ENCODE results near the gene JAG1.

Gene JAG1

DNA sequence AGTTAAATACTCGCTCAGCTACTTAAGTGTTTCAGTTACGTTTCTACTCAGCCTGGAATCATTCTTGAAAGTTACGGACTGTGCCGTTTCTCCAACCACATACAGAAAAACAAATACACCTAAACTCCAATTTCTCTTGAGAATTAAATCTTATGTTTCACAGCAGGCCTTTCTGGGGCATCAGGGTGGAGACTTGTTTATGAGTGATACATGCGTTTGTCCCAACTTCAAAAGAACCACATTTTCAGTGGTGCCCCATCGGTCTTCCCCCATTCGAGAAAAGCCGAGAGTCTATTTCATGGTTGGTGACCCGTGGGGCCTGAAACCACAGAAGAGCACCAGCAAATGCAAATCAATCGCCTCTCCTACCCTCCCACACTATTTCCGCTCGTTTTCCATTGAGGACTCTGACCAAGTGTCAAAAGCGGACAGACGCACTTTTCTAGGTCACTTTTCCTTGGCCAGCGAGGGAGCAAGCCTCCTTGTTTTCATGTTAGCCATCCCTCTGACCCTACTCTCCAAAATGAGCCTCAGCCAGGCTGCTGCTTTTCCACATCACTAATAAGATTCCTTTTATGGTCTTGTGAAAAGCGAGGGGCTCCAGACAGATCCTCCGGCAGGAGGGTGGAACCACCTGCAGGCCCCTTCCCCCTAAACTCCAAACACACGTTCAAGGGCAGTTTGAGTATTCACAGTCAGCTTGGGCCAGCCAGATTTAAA, 3.1 kb downstream of the JAG1 start:
- no peak for DNase-seq (ENCODE audit: extremely low spot score, insufficient read length, low read depth)
- FAIRE-seq = peak; percentile 93

DNA sequence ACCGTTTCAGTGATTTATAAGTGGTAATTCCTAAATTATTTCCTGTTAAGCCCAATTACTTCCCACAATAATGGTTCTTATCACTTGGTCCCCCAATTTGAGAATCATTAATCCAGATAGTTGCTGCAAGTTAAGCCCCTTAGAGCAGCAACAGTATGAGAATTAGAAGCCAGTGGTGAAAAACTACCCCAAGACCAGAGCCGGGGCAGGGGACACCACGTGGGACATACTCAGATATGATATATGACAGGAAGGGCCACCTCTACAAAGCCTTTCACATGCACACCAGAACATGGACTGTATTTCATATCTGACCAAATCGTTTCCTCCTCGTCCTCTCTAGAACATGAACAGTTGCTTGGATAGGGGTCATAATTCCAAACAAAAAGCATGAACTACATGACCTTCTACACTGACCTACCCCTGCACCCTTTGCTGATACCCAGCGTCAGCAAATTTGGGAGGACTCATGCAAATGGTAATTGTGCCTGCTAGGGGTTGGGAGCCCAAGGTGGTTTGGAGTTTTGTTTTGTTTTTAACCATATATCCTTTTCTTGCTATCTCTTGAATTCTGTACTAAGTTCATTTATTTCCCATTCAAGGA, 3.9 kb downstream of the JAG1 start:
- FAIRE-seq (no peak), DNase-seq (ENCODE audit: extremely low spot score, insufficient read length, low read depth) (no peak)

DNA sequence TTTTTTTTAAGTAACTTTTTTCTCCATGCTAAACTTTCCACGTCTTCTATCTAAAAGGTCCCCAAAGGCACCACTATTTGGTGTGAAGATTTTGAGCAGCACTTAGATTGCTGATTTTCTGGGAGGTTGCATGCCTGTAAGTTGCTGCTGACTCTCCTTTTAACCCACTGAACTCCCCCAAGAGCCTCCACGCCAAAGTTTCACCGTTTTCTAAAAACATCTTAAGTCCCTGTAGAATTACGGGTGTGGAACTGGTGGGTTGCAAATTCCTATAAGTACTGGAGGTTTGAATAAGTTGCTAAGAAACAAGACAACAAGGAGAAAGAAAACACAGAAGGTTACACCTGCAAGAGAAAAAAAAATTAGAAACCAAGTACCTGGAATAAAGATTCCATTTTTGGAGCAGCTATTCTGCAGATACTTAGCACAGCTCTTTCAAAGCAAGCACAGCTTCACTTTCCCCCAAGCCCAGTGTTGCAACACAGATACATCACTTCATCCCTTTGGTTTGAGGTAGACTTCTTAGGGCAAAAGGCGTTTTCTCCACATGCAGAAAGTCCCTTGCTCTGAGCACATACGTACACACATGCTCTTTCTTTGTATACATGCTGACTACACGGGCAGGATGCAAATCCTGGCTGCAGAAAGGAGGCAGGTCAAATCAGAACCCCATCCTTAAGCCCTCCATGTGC, 5.0 kb downstream of the JAG1 start:
- FAIRE-seq = no peak
- no peak for DNase-seq (ENCODE audit: extremely low spot score, insufficient read length, low read depth)

DNA sequence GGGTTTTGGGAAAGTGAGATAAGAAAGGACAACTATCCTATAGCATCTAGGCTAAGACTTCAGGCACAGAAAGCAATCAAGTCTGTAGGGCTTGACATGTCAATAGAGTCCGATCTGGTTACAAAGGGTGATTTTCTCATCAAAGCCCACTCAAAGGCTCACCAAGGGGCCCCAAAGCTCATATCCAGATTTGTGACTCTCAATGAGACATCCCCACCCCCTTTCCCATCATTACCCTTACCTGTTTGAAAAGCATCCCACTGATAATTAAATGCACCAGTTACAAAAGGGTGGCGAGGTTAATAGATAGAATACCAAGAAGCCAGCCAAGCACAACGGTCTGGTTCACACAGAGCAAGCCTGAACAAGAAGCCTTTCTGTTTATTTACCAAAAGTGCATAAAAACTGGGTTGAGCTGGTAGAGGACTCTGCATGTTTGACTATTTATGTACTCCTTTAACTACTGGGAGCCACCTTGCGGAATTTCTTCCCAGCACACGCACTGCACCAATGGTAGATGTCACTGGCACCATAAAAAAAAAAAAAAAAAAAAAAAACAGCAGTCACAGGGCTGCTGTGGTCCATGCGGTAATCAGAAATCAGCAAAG, 6.1 kb downstream of the JAG1 start:
- DNase-seq (ENCODE audit: extremely low spot score, insufficient read length, low read depth) (no peak), FAIRE-seq (no peak)

DNA sequence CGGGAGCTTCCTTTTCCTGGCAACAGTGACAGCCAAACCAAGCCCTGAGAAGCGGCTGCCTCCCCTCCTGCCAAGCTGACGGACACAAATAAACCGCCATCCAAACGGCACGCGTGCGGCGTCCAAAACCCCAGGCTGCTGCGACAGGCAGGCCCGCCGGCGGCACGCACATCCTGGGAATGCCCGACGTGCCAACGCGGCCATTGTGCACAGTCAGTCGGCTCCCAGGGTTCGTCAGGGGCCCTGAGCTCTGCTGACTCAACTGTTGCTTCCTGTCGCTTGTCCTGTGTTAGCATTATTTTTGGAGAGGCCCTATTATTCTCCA, 6.8 kb downstream of the JAG1 start:
- DNase-seq (ENCODE audit: extremely low spot score, insufficient read length, low read depth) (no peak), FAIRE-seq (no peak)

DNA sequence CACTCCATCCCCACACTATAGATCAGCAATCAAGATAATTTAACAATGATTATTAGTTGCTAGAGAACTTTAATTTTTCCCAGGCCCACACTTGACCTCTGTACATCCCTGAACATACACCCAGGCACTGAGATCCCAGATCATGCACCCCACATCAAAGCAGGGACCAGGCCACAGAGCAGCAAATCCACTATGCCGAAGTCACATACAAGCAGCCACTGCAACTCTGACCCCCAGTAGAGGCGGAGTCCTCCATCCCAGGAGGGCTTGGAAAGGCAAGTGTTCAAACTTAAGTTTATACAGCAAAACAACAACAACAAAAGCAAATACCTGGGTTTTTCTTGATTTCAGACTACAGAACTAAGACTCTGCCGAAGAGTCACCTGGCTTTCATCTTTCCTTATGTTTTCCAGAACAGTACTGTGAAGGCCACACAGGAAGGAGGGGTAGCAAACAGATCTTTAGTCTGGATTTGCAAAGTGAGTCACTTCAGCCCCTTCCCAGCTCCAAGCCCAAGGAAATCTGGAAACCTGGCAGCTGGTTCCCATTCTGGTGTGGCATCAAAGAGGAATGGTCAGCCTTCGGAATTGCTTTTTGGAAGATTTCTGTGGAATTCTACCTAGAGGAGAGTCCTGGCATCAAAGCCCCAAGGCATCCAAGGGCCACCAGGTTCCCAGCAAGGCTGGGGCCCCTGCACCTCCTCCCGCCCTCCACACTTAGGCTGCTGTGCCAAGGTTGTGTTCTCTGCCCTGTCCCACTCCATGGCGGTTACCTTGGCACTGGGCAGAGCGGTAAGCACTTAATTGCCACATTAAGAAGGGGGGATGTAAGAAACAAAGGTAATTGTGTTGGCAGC, 7.3 kb downstream of the JAG1 start:
- no peak for FAIRE-seq
- no peak for DNase-seq (ENCODE audit: extremely low spot score, insufficient read length, low read depth)

DNA sequence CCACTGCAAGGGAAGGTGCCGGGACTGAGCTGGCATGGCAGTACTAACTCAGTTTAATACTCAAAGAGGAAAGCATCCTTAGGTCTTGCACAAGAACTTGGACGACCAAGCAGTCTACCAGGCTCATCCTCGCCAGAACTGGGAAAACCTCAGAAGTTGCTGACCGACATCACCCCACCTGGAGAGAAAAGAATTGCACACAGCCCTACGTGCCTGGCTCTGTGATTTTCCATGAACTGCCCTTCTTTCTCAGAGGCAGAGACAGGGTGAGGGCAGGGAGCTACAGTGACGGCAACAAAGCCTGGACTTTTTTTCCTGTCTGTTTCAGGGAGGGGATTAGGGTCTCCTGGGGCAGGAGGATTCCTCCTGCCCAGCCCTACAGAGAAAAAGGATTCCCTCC, 8.0 kb downstream of the JAG1 start:
- FAIRE-seq = no peak
- DNase-seq (ENCODE audit: extremely low spot score, insufficient read length, low read depth) = no peak

DNA sequence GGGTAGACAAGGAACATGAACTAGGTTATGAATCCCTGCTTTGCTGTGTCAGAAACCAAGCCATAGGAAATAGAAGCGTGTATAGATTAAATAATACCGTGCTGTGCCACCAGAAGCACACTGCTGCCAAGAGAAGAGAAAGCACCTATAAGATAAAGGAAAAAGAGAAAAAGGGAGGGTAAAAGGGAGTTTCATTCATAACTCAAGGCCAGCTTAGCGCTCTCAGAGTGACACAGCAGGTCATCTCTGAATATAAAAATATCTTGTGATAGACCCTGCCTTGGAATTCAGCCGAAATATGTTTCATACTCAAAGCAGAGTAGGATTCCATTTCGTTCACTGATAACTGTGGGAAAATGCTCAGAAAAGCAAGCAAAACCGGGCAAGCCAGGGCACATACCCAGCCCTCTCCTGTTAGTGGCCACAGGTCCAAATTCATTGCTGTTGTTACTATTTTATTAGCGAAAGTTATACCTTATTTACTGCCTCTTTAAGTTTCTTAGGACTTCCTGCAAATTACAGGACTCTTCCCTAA, 8.7 kb downstream of the JAG1 start:
- DNase-seq (ENCODE audit: extremely low spot score, insufficient read length, low read depth) = no peak
- FAIRE-seq = no peak

DNA sequence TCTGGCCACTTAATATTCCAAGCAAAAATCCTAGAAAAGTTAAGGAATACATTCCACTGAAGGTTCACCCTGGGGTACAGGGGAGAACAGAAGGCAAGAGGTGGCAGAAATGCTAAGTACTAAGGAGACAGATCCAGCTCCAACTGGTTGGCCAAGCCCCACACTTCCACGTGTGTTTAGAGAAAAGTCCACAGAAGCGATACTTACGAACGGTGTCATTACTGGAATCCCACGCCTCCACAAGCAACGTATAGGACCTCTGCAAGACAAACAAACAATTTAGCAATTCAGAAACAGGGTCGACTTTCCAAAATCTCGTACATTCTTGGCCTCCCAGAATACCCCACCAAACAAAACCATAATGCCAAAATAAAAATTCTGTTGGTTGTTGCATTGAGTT, 10.0 kb downstream of the JAG1 start:
- DNase-seq (ENCODE audit: extremely low spot score, insufficient read length, low read depth) (no peak), FAIRE-seq (no peak)

DNA sequence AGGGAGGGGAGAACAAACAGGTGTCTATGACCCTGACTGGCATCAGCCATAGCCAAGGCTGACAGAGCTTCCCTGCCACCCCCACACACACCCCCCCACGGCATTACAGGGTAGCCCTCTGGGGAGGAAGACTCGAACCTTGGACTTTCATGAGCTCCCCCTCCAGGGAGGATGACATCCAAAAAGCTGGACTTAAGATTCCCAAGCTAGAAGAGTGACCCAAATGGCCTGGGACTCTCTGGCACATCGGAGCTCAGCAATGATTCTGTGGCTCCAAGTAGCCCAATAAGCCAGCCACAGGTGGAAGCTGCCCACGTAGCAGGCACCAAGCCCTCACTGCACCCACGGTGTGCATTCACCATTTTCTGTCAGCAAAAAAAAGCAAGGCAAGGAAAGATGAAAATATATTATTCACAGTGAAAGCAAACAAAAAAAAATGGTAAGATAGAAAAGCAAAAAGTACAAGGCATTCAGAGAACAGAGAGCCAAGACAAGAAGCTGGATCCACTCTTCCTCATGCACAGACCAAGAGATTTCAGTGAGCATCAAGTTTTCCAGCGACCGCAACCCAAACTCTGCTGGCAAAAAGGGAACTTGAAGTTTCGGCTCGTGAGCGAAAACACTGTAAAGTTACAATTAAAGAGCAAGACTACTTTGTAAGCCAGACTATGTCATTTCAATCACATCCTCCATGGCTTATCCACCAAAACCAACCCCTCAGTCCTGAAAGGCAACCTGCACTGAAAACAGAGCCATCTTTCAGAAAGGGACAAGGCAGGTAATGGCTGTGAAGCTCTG, 10.9 kb downstream of the JAG1 start:
- no peak for DNase-seq (ENCODE audit: extremely low spot score, insufficient read length, low read depth)
- FAIRE-seq = no peak

DNA sequence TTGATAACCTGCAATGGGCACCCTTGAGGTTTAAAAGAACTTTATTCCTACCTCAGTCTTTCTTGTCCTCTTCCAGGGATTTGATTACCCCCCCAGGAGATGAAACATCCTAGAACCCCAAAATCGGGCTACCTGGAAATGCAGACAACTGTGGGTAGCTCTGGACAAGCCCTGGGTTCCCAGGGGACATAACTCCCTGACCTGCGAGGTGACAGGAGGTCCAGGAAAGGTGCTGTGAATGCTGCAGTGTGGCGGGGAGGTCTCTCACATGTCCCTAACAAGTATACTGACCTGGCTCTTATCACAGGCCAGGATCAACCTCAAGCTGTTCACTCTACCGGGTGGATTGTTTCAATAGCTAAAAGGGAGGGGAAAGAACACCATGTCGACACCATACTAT, 11.6 kb downstream of the JAG1 start:
- no peak for DNase-seq (ENCODE audit: extremely low spot score, insufficient read length, low read depth)
- no peak for FAIRE-seq

DNA sequence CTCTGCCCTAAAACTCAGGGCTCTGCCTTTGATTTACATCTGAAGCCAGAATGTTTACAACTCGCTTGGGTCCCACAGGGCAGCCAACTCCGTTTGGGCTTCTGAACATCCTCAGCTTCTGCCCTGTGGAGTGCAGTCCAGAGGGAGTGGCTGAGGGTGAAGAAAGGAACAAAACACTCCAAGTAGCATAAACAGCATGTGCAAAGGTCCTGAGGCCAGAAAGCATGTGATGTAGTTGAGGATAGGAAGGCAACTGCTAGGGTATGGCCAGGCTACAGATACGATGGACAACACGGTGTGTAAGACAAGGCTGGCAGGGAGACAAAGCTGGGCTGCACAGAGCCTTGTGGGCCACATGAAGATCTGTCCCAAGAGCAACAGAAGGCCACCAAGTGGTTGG, 12.5 kb downstream of the JAG1 start:
- DNase-seq (ENCODE audit: extremely low spot score, insufficient read length, low read depth) (no peak), FAIRE-seq (no peak)

DNA sequence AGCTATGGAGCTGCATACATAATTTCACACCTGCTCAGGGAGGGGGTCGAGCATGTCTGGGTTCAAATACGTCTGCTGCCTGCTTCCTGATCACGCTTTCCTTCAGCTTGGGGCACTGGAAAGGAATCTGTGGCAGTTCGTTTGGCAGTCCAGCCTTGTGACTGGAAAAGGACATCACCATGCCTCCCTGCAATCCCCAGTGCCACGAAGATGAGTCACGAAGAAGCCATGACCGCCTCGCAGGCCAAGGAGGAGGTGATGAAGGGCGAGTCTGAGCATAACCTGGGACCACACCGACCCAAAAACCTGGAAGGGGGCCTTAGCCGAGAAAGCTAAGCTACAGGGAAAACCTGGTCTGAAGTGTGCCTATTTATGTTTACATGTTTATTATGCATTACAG, 13.1 kb downstream of the JAG1 start:
- DNase-seq (ENCODE audit: extremely low spot score, insufficient read length, low read depth) (no peak), FAIRE-seq (no peak)

DNA sequence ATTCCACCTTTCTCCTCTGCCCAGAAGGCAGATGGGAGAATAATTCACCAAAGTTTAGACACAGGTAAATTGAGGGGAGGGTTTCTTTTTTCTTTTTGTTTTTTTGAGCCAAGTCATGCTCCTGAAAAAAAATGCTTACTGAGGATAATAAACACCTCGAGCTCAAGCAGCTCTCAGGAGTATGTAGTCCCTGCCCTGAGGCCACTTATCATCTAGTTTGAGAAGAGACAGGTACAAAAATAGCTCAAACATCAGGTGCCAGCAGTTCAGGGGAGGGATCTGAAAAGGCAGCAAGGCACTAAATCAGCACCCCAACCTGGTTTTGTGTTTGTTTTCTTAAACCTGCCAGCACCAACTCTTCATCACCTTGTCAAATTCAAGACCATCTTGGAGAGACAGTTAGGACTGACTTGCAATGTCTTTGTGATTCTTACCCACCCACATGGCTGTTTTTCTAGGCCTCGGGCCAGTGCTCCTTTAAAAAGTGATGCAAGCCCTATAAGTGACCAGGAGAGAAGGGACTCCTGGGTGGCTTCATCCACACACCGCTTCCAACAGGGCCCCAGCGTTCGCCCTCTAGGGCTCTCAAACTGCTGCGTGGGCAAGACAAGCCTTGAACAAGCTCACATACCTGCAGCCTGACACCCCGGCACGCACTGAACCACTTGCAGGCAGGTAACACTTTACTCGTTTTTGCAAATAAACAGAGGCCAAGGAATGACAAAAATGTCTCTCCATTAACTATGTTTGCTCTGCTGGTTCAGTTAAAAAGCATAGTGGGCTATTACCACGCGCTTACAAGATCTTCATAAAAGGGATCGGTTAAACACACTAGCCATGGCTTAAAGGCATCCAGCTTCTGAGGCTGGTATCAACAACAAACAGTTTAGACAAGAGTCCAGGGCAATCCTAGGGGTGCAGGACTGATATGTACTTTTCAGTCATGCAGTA, 13.9 kb downstream of the JAG1 start:
- FAIRE-seq (no peak), DNase-seq (ENCODE audit: extremely low spot score, insufficient read length, low read depth) (no peak)

DNA sequence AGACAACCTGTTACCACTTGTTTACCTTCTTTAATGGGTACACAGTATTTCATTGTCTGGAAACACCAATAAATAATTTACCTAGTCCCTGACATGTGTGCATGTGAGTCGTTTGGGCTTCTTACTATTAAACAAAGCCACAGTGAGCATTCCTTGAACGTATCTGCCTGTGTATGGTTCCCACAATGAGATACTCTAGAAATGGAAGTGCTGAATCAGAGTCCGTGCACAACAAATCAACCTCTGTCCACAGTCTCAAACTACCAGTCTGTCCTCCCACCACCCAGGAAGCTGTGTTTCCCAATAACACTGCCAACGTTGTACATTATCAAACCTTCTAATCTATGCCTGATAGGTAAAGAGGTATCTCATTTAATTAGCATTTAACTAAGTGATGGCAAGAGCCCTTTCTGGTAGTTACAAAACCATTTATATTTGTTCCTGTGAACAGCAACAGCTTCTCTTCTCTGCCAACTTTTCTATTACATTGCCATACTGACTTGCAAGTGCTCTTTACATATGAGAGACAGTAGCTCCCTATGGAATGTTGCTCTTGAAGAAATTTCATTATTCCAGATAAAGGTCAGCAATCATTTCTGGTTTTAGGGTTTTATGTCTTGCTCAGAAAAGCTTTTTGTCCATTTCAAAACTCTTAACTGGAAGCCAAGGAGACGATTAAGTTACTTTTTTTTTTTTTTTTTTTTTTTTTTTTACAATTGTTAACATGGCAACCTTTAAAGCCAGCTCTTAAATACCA, 14.7 kb downstream of the JAG1 start:
- FAIRE-seq = no peak

DNA sequence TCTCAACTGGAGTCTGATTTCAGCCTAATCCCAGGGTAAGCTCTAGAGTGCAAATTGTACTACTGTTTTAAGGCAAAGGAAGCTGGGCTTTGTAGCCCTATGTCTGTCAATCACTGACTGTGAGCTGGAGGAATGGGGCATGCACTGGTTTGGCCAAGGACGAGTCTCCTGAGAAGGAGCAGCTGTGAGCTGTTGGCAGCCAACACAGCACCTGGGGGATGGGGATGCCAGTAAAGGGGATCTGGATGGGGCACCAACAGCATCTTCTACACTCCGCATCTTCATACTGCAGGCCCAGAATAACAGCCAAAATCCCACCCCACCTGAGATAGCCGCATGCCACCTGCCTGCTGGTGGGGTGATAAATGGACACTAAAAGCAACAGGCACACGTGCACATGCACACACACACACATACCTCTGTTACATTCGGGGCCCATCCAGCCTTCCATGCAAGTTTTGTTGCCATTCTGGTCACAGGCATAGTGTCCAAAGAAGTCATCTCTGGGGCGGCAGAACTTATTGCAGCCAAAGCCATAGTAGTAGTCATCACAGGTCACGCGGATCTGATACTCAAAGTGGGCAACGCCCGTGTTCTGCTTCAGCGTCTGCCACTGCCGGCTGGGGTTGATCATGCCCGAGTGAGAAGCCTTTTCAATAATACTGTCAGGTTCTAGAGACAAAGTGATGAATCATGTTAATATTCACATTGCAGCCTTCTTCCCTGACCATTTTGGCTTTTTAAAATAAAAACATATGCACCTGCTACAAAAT, 15.6 kb downstream of the JAG1 start:
- FAIRE-seq (no peak), DNase-seq (ENCODE audit: extremely low spot score, insufficient read length, low read depth) (no peak)

More for the DNA sequence above, 14.7 kb downstream of the JAG1 start:
- no peak for DNase-seq (ENCODE audit: extremely low spot score, insufficient read length, low read depth)

DNA sequence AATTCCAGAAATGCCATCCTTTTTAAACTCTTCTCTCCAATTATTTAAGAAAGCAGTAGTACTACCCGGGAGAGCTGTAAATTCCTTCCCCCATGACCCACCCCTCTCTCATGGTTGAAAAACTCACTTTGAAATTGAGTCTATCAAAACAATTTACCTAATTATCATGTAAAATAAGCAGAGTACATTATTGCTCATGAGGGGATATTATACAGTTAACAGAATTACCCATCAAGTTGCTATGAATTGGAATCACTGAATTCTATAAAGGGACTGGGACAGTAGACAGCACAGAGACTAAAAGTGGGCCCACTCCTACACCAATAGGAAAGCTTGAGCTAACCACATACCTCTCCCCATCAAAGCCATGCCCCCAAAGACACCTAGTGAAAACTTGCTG, 16.3 kb downstream of the JAG1 start:
- no peak for DNase-seq (ENCODE audit: extremely low spot score, insufficient read length, low read depth)
- no peak for FAIRE-seq
